Measurements from ENCODE around the gene IL19.

GRCh38 chr1:206866062-206866461 lies 95.5 kb downstream of the IL19 start:
- TF ChIP-seq, protein P1, sequence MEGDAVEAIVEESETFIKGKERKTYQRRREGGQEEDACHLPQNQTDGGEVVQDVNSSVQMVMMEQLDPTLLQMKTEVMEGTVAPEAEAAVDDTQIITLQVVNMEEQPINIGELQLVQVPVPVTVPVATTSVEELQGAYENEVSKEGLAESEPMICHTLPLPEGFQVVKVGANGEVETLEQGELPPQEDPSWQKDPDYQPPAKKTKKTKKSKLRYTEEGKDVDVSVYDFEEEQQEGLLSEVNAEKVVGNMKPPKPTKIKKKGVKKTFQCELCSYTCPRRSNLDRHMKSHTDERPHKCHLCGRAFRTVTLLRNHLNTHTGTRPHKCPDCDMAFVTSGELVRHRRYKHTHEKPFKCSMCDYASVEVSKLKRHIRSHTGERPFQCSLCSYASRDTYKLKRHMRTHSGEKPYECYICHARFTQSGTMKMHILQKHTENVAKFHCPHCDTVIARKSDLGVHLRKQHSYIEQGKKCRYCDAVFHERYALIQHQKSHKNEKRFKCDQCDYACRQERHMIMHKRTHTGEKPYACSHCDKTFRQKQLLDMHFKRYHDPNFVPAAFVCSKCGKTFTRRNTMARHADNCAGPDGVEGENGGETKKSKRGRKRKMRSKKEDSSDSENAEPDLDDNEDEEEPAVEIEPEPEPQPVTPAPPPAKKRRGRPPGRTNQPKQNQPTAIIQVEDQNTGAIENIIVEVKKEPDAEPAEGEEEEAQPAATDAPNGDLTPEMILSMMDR (IDR thresholded peaks at IDR 0.05; ENCODE audit: low read depth, low read length) = no peak
- no peak for TF ChIP-seq EZH2phosphoT487 (IDR thresholded peaks at IDR 0.05; ENCODE audit: low read depth)
